ENCODE data around the gene ZNF474. TPM values are rescaled to one million over a fixed set of nuclear protein-coding genes. Genes with fewer than 3 reads are reported as not detected.

The ZNF474 gene
- total RNA-seq, 2 donors from 2014 or later, result 1.7 TPM; not detected in 1

- H3K36me3 ChIP-seq, result no peaks in the 10 kb centered on the region
- no peak for DNase-seq (ENCODE audit: low spot score)
Measured at GRCh38 chr5:122130152-122130551, 806 bp downstream of the ZNF474 start.

DNA sequence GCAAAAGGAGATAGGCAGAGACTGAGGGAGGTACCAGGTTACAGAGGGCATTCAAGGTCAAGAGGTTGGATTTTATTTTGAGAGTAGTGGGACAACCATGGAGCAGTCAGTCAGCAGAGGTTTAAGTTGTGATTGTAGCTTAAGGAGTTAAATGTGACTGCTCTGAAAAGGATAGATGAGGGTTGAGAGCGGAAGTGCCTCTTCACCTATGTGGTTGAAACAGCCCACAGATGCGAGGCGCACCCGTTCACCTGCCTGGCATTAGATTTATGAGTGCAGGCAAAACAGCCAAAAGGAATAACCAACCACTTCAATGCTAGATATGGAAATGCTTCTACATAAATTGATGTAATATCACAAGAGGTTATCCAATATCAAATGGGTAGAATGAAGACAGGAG, 8.4 kb downstream of the ZNF474 start:
- 87% methylated on average over 4 of the region's 4 CpGs for WGBS
- H3K27ac ChIP-seq, result no peak overlapping the region

More at GRCh38 chr5:122130152-122130551, 806 bp downstream of the ZNF474 start:
- no peaks in the 10 kb centered on the region for H3K9me3 ChIP-seq
- intact Hi-C loops (cut with DNase I), result no loop called here
- H3K4me1 ChIP-seq (replicated peaks), result no peaks in the 10 kb centered on the region
- no peak for TF ChIP-seq POLR2AphosphoS5 (IDR thresholded peaks at IDR 0.05)
- no peak for TF ChIP-seq POLR2A (IDR thresholded peaks at IDR 0.05)
- TF ChIP-seq, protein P1, sequence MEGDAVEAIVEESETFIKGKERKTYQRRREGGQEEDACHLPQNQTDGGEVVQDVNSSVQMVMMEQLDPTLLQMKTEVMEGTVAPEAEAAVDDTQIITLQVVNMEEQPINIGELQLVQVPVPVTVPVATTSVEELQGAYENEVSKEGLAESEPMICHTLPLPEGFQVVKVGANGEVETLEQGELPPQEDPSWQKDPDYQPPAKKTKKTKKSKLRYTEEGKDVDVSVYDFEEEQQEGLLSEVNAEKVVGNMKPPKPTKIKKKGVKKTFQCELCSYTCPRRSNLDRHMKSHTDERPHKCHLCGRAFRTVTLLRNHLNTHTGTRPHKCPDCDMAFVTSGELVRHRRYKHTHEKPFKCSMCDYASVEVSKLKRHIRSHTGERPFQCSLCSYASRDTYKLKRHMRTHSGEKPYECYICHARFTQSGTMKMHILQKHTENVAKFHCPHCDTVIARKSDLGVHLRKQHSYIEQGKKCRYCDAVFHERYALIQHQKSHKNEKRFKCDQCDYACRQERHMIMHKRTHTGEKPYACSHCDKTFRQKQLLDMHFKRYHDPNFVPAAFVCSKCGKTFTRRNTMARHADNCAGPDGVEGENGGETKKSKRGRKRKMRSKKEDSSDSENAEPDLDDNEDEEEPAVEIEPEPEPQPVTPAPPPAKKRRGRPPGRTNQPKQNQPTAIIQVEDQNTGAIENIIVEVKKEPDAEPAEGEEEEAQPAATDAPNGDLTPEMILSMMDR (IDR thresholded peaks at IDR 0.05), result no peak
- WGBS, result 85% methylated on average over 2 of the region's 2 CpGs
- no peak overlapping the region for H3K27ac ChIP-seq
- H3K27me3 ChIP-seq (replicated peaks; ENCODE audit: insufficient read depth), result no peaks in the 10 kb centered on the region
- no peak overlapping the region for H3K4me3 ChIP-seq

GRCh38 chr5:122138356-122138755, 9.0 kb downstream of the ZNF474 start:
- WGBS, result 70% methylated on average over 3 of the region's 3 CpGs
- Histone ChIP-seq H3K27me3 (replicated peaks; ENCODE audit: insufficient read depth) (no peaks in the 10 kb centered on the region), H3K9me3 (no peaks in the 10 kb centered on the region), H3K4me3 (no peak overlapping the region), H3K36me3 (no peaks in the 10 kb centered on the region), H3K27ac (no peak overlapping the region), H3K4me1 (replicated peaks) (no peaks in the 10 kb centered on the region)
- DNase-seq (ENCODE audit: low spot score), result no peak
- intact Hi-C loops (cut with DNase I), result no loop called here
- TF ChIP-seq POLR2A (IDR thresholded peaks at IDR 0.05) (no peak), POLR2AphosphoS5 (IDR thresholded peaks at IDR 0.05) (no peak)

More for the DNA sequence above, 8.4 kb downstream of the ZNF474 start:
- TF ChIP-seq POLR2AphosphoS5 (IDR thresholded peaks at IDR 0.05) (no peak), POLR2A (IDR thresholded peaks at IDR 0.05) (no peak)
- TF ChIP-seq, protein P1 (IDR thresholded peaks at IDR 0.05), result no peak
- Histone ChIP-seq H3K4me1 (replicated peaks) (no peaks in the 10 kb centered on the region), H3K4me3 (no peak overlapping the region), H3K27me3 (replicated peaks; ENCODE audit: insufficient read depth) (no peaks in the 10 kb centered on the region), H3K9me3 (no peaks in the 10 kb centered on the region), H3K36me3 (no peaks in the 10 kb centered on the region)
- intact Hi-C loops (cut with DNase I), result no loop called here
- no peak for DNase-seq (ENCODE audit: low spot score)

DNA sequence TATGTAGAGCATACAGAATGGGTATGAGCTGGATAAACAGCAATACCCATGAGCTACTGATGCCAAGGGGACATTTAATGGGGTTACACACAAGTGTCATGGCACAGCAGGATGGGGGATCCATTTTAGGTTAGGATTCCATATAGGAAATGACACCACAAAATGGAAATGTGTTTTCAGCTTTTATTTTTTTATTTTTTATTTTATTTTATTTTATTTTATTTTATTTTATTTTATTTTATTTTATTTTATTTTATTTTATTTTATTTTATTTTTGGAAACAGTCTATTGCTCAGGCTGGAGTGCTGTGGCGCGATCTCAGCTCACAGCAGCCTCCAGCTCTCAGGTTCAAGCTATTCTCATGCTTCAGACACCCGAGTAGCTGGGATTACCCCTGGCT, 11.6 kb downstream of the ZNF474 start:
- H3K36me3 ChIP-seq, result no peaks in the 10 kb centered on the region
- H3K4me1 ChIP-seq (replicated peaks), result no peaks in the 10 kb centered on the region
- H3K9me3 ChIP-seq, result no peaks in the 10 kb centered on the region
- no peak overlapping the region for H3K4me3 ChIP-seq
- no peaks in the 10 kb centered on the region for H3K27me3 ChIP-seq (replicated peaks; ENCODE audit: insufficient read depth)
- no peak for TF ChIP-seq POLR2AphosphoS5 (IDR thresholded peaks at IDR 0.05)
- no peak for TF ChIP-seq POLR2A (IDR thresholded peaks at IDR 0.05)
- TF ChIP-seq, protein P1 (IDR thresholded peaks at IDR 0.05), result no peak
- intact Hi-C loops (cut with DNase I), result no loop called here
- no peak overlapping the region for H3K27ac ChIP-seq
- DNase-seq (ENCODE audit: low spot score), result no peak
- 91% methylated on average over 3 of the region's 3 CpGs for WGBS

DNA sequence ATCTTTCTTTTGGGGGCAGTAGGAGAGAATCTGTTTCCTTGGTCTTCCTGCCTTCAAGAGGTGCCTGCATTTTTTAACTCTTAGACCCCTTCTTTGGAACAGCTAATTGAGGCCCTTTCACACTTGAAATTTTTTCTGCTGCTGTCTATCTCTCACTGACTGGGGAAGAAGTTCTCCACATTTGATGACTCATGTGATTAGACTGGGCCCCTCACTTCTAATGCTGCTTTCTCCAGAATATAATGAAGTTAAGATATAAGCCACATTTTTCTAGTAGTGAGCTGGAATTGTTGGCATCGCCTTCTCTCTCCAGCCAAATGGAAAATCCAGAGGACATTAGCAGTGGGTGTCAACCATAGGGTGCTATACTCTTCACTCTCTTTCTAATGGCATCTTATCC, 12.4 kb downstream of the ZNF474 start:
- TF ChIP-seq POLR2A (IDR thresholded peaks at IDR 0.05), result no peak
- TF ChIP-seq POLR2AphosphoS5 (IDR thresholded peaks at IDR 0.05), result no peak
- TF ChIP-seq, protein P1 (IDR thresholded peaks at IDR 0.05), result no peak
- Histone ChIP-seq H3K36me3 (no peaks in the 10 kb centered on the region), H3K4me3 (no peak overlapping the region), H3K9me3 (no peaks in the 10 kb centered on the region), H3K27me3 (replicated peaks; ENCODE audit: insufficient read depth) (no peaks in the 10 kb centered on the region), H3K27ac (no peak overlapping the region), H3K4me1 (replicated peaks) (no peaks in the 10 kb centered on the region)
- intact Hi-C loops (cut with DNase I), result no loop called here
- 92% methylated on average over 1 of the region's 1 CpG for WGBS
- no peak for DNase-seq (ENCODE audit: low spot score)

All from prostate gland (tissue), 2 donors.